Stimulated activated CD4-positive, alpha-beta T cell treated with anti-CD3 and anti-CD28 coated beads, Interleukin-1b, Interleukin-23, amount 100 ng/mL, for 4 hours (primary cell): ENCODE results near the gene CYP4Z1.
"Not testable (repeated sequence)": the region's sequence is repeated elsewhere in the genome, so short reads cannot be mapped to it uniquely, and the experiment has no call there.

Experiments used
- DNase-seq, 2 donors: peaks; one replicate each; pipeline ENCODE4 v3.0.0-alpha.2; 2020; ENCODE audit warnings: low read depth in 2 of 2

Gene CYP4Z1

DNA sequence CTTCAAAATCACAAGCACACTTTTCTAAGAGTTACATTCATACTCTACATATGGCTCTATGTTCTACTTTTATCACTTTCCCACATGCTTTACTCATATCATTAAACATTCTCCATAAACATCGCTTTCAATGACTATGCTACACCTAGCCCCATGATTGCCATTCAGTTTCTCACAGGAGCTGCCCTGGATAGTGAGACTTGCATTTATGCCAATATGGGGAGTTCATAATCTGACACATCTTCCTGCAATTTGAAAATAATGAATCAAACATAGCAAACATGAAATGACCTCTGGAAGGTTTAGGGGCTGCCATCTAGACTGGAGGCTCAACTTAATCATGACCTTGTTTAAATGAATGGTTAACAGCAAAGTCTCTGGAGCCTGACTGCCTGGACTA, 61.2 kb downstream of the CYP4Z1 start:
- no peak for DNase-seq

DNA sequence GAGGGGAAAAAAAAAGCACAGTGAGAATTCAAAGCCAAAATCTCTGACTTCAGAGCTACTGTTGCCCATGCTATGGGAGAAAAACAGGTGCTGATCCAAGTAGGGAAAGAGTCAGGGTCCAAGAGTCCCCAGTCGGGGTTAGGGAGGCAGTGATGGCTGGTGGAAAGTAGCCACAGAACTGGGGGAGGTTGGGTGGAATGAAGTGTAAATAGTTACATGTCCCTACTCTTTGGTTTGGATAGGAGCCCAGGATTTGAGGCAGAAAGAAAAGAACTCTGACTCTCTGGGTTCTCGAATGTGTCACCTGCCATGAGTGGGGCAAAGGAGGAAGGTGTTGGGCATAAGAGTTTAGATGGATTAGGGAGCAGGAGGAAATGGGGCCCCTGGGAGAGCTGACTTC, 61.8 kb downstream of the CYP4Z1 start:
- not testable (repeated sequence) for DNase-seq

DNA sequence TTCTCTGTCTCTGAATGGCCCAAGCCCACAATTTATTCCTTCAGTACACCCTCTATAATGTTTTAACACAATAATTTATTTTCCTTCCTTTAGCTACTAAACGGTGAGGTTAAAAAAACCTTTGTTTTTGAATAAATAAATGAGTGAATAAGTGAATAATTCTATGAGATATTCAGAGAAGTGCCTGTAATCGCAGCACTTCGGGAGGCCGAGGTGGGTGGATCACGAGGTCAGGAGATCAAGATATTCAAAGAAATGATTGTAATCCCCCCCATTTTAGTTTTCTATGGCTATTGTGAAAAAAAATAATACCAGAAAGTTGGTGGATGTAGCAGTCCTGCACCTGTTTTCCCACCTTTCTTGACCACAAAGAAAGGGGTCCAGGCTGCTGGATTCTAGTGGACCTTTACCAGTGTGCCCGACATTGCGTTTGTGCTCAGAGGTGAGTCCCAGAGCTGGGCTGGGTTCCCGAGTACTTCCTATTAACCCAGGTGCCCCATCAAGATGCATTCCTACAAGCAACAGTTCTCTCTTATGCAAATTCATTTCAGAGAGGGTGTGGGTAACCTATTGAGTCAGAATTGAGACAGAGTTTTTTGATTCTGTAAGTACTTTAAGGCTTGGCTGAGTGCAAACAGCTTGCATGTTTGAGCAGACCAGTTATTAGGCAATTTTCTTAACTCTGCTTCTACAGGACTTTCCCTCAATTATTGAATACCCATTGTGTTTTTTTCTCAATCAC, 62.6 kb downstream of the CYP4Z1 start:
- DNase-seq, result not testable (repeated sequence)

DNA sequence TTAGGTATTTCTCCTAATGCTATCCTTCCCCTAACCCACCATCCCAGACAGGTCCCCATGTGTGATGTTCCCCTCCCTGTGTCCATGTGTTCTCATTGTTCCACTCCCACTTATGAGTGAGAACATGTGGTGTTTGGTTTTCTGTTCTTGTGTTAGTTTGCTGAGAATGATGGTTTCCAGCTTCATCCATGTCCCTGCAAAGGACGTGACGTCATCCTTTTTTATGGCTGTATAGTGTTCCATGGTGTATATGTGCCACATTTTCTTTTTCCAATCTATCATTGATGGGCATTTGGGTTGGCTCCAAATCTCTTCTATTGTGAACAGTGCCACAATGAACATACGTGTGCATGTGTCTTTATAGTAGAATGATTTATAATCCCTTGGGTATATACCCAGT, 65.6 kb downstream of the CYP4Z1 start:
- DNase-seq, result not testable (repeated sequence)

DNA sequence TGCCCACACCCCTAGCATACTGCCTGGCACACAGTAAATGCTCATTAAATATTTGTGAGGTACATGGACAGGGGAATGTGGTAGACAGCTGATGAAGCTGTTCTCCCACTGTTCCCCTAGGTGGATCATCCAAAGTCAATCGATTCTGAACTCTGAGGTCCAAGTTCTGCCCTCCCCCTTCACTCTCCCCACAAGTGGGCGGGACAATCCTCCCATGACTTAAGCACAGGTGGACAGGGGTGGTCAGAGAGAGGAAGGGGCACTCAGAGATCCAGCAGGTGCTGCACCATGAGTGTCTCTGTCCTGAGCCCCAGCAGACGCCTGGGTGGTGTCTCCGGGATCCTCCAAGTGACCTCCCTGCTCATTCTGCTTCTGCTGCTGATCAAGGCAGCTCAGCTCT, 70.2 kb downstream of the CYP4Z1 start, which contains the start of gene CYP4A22:
TSS of gene CYP4A22 (plus strand) at position 244 of the 400 bp plus-strand sequence. CDS start at position 289, 45 bp downstream.
- DNase-seq, result no peak

DNA sequence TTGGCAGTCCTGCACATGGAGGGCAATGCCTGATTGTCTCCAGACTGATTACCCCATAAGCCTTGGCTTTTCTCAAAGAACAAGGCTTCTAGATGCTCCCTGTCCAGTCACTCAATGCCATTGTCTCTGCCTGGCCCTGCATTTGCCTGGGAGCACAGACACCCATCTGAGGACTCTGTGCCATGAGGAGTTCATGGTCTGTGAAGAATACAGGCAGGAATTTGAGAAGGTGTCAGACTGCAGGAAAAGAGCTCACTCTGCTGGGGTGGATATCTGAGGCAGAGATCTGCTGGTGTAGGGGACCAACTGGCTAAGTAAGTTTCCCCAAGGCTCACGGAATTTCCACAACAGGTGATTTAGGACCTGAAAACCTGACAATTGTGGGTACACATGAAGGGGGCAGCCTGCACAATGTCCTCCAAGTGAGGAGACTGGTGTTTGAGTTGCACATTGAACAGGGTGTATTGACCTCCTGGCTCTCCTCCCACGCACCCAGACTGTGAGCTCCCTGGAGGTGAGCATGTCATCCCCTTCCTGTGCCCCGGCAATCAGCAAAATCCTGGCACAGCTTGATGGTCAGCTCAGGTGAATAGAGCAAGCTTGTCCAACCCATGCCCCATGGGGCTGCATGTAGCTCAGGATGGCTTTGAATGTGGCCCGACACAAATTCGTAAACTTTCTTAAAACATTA, 71.0 kb downstream of the CYP4Z1 start:
- no peak for DNase-seq

DNA sequence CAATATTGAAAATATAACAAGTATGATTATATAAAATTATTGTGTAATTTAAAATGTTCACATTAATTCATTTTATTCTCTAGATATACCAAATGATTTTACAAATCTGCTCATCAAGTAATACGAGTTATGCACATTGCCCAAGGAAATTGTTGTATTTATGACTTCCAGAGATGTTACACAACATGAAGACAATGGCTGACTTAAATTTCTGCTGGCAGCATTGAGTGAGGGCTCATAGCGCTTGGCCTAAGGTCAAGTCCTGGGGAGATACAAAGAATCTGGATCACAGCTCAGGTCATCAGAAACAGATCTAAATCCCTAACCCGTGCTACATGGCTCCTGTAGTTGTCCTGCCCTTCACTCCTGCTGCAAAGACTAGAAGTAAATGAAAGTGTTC, 73.3 kb downstream of the CYP4Z1 start:
- not testable (repeated sequence) for DNase-seq

DNA sequence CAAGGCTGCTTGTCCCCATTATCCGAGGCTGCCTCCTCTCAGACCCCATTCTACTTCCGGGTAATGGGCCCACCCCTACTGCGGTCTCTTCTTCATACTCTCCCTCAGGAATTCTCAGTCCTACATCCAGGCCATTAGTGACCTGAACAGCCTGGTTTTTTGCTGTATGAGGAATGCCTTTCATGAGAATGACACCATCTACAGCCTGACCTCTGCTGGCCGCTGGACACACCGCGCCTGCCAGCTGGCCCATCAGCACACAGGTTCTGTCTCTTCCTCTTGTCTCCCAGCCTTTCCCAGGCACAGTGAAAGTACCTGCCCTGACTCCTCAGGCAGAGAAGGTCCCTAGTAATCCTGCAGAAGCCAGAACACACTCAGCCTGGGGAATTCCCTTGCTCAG, 76.6 kb downstream of the CYP4Z1 start:
- DNase-seq, result not testable (repeated sequence)

DNA sequence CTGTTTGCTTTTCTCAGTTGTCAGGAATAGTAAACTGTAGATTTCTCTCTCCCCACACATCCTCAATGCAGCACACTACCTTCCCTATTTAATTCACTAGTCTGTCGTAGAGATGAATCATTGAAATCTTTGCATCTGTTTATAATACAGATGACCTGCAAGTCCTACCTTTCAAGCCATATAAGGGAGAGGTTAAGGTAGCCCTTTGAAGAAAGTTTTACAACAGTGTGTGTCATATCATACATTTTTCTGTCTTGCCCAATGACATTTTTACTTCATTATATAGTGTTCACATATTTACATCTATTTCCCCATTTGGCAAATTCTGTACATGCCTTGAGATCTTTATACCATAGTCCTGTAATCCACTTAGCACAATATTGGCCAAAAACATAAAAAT, 79.5 kb downstream of the CYP4Z1 start:
- DNase-seq, result not testable (repeated sequence)

DNA sequence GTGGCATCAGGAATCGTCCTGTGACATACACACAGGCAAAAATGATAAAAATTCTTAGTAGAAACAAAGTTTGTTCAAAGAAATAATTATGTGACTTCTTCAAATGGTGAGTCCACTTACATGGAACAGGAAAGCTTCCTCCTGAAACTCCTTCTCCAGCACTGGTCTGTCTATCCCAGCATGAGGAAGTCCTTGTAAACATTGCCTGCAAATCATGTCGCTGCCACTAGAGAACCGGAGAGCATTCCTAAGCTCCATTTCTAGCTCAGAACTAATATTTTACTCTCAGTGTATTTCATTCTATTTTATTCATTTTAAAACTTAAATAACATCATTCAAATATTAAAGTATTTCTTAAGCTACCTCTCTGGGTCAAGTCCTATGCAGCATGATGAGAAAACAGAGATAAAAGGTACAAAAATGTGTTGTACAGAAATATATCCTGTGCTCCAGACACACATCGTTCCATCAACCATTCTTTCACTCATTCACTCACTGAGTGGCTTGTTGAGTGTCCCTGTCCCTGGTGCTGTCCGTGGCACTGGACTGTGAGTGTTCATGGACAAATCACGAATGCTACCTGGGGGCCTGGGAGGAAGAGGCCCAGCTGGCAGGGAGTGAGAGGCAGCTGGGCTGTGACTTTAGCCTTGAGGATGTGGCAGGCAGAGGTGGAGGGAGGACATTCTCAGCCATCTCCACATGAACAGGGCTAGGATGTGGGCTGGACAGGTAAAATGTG, 80.2 kb downstream of the CYP4Z1 start:
- no peak for DNase-seq

DNA sequence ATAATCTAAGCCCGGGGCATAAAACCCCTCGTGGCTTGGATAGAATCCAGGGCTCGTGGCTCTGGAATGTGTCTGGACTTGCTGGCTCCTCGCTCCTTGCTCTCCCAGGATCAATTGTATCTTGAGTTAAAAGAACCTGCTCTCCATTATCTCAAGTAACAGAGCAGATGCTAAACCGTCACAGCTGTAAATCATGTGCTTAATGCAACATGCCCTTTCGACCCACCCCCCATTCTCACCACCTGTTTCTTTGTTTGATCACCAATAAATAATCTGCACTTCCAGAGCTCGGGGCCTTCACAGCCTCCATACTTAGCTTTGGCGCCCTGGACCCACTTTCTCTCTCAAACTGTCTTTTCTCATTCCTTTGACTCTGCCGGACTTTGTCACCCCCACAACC, 82.1 kb downstream of the CYP4Z1 start:
- not testable (repeated sequence) for DNase-seq

DNA sequence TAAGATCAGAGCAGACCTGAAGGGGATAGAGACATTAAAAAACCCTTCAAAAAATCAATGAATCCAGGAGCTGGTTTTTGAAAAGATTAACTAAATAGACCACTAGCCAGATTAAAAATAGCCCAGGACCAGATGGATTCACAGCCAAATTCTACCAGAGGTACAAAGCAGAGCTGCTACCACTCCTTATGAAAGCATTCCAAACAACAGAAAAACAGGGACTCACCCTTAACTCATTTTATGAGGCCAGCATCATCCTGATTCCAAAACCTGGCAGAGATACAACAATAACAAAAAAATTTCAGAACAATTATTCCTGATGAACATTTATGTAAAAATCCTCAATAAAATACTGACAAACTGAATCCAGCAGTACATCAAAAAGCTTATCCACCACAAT, 89.4 kb downstream of the CYP4Z1 start:
- not testable (repeated sequence) for DNase-seq

DNA sequence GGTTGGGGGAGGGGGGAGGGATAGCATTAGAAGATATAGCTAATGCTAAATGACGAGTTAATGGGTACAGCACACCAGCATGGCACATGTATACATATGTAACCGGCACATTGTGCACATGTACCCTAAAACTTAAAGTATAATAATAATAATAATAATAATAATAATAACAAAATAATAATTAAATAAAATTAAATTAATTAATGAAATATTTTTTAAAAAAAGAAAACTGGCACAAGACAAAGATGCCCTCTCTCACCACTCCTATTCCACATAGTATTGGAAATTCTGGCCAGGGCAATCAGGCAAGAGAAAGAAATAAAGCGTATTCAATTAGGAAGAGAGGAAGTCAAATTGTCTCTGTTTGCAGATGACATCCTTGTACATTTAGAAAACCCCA, 90.9 kb downstream of the CYP4Z1 start:
- not testable (repeated sequence) for DNase-seq

DNA sequence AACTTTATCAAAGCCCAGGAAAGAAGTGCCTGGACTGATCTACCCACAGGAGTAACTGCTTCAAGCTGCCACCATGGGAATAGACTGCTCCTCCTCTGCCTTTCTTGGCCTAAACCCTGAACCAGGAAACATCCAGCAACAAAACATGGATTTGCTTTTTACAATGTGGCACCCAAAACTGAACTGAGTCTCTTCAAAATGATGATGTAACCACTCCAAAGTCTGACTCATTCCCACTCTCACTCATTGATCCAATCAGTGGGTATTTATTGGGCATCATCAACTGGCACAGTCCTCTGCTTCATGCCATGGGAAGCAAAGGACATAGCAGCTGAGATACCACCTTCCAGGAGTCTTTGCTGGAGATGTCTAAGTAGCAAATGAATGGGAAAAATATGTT, 93.7 kb downstream of the CYP4Z1 start:
- no peak for DNase-seq

DNA sequence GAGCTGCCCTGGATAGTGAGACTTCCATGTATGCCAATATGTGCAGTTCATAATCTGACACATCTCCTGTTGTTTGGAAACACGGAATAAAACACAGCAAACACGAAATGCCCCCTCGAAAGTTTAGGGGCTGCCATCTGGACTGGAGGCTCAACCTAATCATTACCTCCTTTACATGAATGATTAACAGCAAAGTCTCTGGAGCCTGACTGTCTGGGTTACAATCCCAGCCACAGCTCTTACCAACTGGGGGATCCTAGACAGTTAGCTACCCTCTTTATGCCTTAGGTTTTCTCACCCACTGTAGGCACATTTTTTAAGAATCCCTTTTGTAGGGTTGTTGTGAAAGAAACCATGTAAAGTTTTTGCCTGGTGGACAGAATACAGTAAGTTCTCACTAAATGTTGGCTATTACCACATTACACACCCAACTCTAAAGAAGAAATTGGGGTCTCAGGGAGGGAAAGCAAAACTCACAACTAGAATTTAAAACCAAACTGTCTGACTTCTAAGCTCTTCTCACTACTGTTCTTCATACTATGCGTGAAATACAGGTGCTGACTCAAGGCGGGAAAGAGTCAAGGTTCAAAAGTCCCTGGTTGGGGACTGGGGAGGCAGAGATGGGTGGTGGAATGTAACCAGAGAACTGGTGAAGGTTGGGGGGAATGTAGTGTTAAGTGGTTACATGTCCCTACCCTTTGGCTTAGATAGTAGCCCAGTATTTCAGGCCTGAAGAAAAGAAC, 94.4 kb downstream of the CYP4Z1 start:
- no peak for DNase-seq

DNA sequence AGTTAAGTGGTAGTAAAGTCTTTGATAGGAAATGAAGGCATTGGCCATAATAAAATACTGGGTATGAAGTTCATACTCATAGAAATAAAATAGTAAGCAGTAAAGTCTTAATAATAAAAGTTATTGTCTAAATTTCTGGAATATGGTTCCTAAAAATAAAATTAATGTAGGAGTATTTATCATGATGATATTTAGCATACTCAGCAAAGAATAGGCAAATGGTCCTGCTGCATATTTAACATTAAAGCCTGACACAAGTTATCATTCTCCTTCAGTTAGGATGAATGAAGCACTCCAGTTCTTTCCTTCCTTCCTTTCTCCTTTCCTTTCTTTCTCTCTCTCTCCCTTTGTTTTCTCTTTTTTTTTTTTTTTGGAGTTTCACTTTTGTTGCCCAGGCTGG, 97.5 kb downstream of the CYP4Z1 start:
- DNase-seq, result no peak
